Breast epithelium (tissue), 4 donors: ENCODE data around the gene WIZ. TPM values are rescaled to one million over a fixed set of nuclear protein-coding genes. Genes with fewer than 3 reads are reported as not detected.
"Not testable (repeated sequence)": the region's sequence is repeated elsewhere in the genome, so short reads cannot be mapped to it uniquely, and the experiment has no call there.

Experiments
- DNase-seq, 2 donors: peaks; one replicate each; pipeline ENCODE4 v3.0.0-alpha.2; 2019; ENCODE audit warnings: low spot score in 2 of 2
- H3K27ac ChIP-seq, 2 donors: fragments of 200-600 bp; sonication (generic) in 1 of 2; one replicate each; pipeline ENCODE4 v1.5.1; 2016 to 2019; ENCODE audit warnings: mild to moderate bottlenecking in 1 of 2
- H3K27me3 ChIP-seq, 2 donors: fragments of 200-600 bp; sonication (generic) in 1 of 2; one replicate each; pipeline versions ENCODE4 v1.5.1 to v1.6.0; 2017 to 2019; ENCODE audit warnings: control low read depth in 1 of 2, mild to moderate bottlenecking in 1 of 2
- H3K36me3 ChIP-seq: fragments of 200-600 bp; one replicate; pipeline ENCODE4 v1.5.1; 2019
- H3K4me1 ChIP-seq, 2 donors: fragments of 200-600 bp; sonication (generic); one replicate each; pipeline ENCODE4 v1.5.1; 2016 to 2019; ENCODE audit warnings: control low read depth in 1 of 2
- H3K4me3 ChIP-seq, 3 donors: fragments of 200-600 bp; sonication (generic); 1 replicate in 2 of 3; 2 replicates in 1 of 3; pipeline ENCODE4 v1.5.1; 2016 to 2019; ENCODE audit warnings: mild to moderate bottlenecking in 3 of 3, moderate library complexity in 2 of 3
- H3K9me3 ChIP-seq, 2 donors: fragments of 200-600 bp; sonication (generic) in 1 of 2; one replicate each; pipeline ENCODE4 v1.5.1; 2016 to 2019; ENCODE audit warnings: control low read depth in 1 of 2
- CTCF ChIP-seq, 3 donors: fragments of 450-650 bp; IDR thresholded peaks; one replicate each; pipeline ENCODE4 v1.5.1; 2016 to 2017; ENCODE audit warnings: antibody characterized with exemption in 3 of 3, mild to moderate bottlenecking in 3 of 3, moderate library complexity in 3 of 3
- POLR2A ChIP-seq: fragments of 450-650 bp; IDR thresholded peaks from one replicate; pipeline ENCODE4 v1.6.1; 2016; ENCODE audit warnings: antibody characterized with exemption, mild to moderate bottlenecking, moderate library complexity
- POLR2AphosphoS5 ChIP-seq, 3 donors: sonication (generic); formaldehyde crosslinking; IDR thresholded peaks; one replicate each; pipeline ENCODE4 v1.6.1; 2017; ENCODE audit warnings: antibody characterized with exemption in 3 of 3
- intact Hi-C: fragments of 100-400 bp; cut with DNase I; formaldehyde crosslinking; loops from one replicate; pipeline ENCODE4 v1.15.1; 2023; ENCODE audit warnings: low total_unique reads
- total RNA-seq, 3 donors: library from RNA; depleted of rRNA; stranded (reverse); fragments of >200 nt; gene quantifications; one replicate each; pipeline ENCODE4 v1.1.0, GENCODE V29; 2016

Gene WIZ
- total RNA-seq, 3 donors from 2014 or later: 17.6 to 51.1 (median 34.9) TPM

- TF ChIP-seq POLR2AphosphoS5 (IDR thresholded peaks at IDR 0.05) (peak in 1 of 3 donors; percentile 11), CTCF (IDR thresholded peaks at IDR 0.05) (no peak)
- intact Hi-C loops: no loop called here
- Histone ChIP-seq H3K4me3 (no peak overlapping the region), H3K27ac (peak overlapping the region in 1 of 2 donors; percentile 26), H3K9me3 (no peaks in the 10 kb centered on the region), H3K27me3 (no peaks in the 10 kb centered on the region), H3K4me1 (no peaks in the 10 kb centered on the region), H3K36me3 (no peaks in the 10 kb centered on the region)
- DNase-seq: peak in 1 of 2 donors; percentile 67
Observed at GRCh38 chr19:15488489-15489226, 38.9 kb upstream of the WIZ start.

GRCh38 chr19:15487038-15487437 lies 37.3 kb upstream of the WIZ start:
- intact Hi-C loops: no loop called here
- DNase-seq: no peak
- no peaks in the 10 kb centered on the region for H3K4me1 ChIP-seq

GRCh38 chr19:15485768-15486167 lies 36.0 kb upstream of the WIZ start:
- H3K4me3 ChIP-seq, H3K36me3 ChIP-seq, H3K27ac ChIP-seq, H3K27me3 ChIP-seq, intact Hi-C loops, H3K4me1 ChIP-seq, DNase-seq, H3K9me3 ChIP-seq: not testable (repeated sequence)

More at GRCh38 chr19:15487038-15487437, 37.3 kb upstream of the WIZ start:
- no peaks in the 10 kb centered on the region for H3K36me3 ChIP-seq
- no peak for TF ChIP-seq POLR2A
- no peak for TF ChIP-seq POLR2AphosphoS5 (IDR thresholded peaks at IDR 0.05)
- TF ChIP-seq CTCF (IDR thresholded peaks at IDR 0.05): no peak
- no peak overlapping the region for H3K4me3 ChIP-seq
- H3K27ac ChIP-seq: no peak overlapping the region
- H3K9me3 ChIP-seq: no peaks in the 10 kb centered on the region
- no peaks in the 10 kb centered on the region for H3K27me3 ChIP-seq

- H3K4me1 ChIP-seq, DNase-seq, H3K9me3 ChIP-seq, H3K36me3 ChIP-seq, H3K27ac ChIP-seq, intact Hi-C loops, H3K27me3 ChIP-seq, H3K4me3 ChIP-seq: not testable (repeated sequence)
Observed at GRCh38 chr19:15480996-15481395, 31.2 kb upstream of the WIZ start.

GRCh38 chr19:15479391-15480345 lies 29.9 kb upstream of the WIZ start, which contains the start of gene PGLYRP2:
Gene PGLYRP2, minus strand, starts transcription at chr19:15479501. Its CDS starts 130 bp downstream, at chr19:15479371.
- no peaks in the 10 kb centered on the region for H3K36me3 ChIP-seq
- H3K4me1 ChIP-seq: no peaks in the 10 kb centered on the region
- H3K4me3 ChIP-seq: no peak within 1 kb of the TSS
- H3K27ac ChIP-seq: peak within 1 kb of the TSS; percentile 31 to 52
- intact Hi-C loops: no loop called here
- H3K9me3 ChIP-seq: no peaks in the 10 kb centered on the region
- peak in 2 of 3 donors; percentile 58 to 71 for TF ChIP-seq CTCF (IDR thresholded peaks at IDR 0.05)
- TF ChIP-seq POLR2AphosphoS5 (IDR thresholded peaks at IDR 0.05): no peak
- no peaks in the 10 kb centered on the region for H3K27me3 ChIP-seq
- peak; percentile 73 to 74 for DNase-seq

- DNase-seq: no peak
- TF ChIP-seq POLR2AphosphoS5 (IDR thresholded peaks at IDR 0.05) (no peak), POLR2A (no peak), CTCF (IDR thresholded peaks at IDR 0.05) (no peak)
- peaks cover 0 to 6% of the 10 kb centered on the region in 2 donors for H3K27me3 ChIP-seq
- no peaks in the 10 kb centered on the region for H3K4me1 ChIP-seq
- intact Hi-C loops: no loop called here
- no peaks in the 10 kb centered on the region for H3K9me3 ChIP-seq
- H3K36me3 ChIP-seq: no peaks in the 10 kb centered on the region
- H3K4me3 ChIP-seq: no peak overlapping the region
- H3K27ac ChIP-seq: no peak overlapping the region
Observed at GRCh38 chr19:15476325-15476724, 26.6 kb upstream of the WIZ start.
